Measurements from ENCODE around the gene PTPA. TPM values are rescaled to one million over a fixed set of nuclear protein-coding genes. Genes with fewer than 3 reads are reported as not detected.

PTPA gene
- polyA plus RNA-seq, 3 donors: 11.7 to 38.5 (median 12.4) TPM

- H3K79me2 ChIP-seq (ENCODE audit: insufficient read depth, low read length): no peaks in the 10 kb centered on the region
- 11% methylated on average over 24 of the region's 31 CpGs for WGBS (ENCODE audit: insufficient coverage)
- peak; percentile 74 to 83 (median 77) for DNase-seq
- peak overlapping the region; percentile 58 for H3K9ac ChIP-seq (ENCODE audit: insufficient read depth, low read length, poor library complexity, severe bottlenecking)
- Mint-ChIP-seq H3K9me3 (peaks cover 0 to 3% (median 0%) of the 10 kb centered on the region in 7 donors), H3K4me1 (peaks cover 19% of the 10 kb centered on the region), H3K4me3 (peak overlapping the region; percentile 48 to 76), H3K27me3 (ENCODE audit: low read depth in 3 of 3) (peaks cover 0 to under 1% (median 0%) of the 10 kb centered on the region in 3 donors), H3K36me3 (peaks cover 27 to 60% of the 10 kb centered on the region in 2 donors), H3K27ac (peak overlapping the region; percentile 25 to 85 (median 76))
- H2AFZ ChIP-seq (ENCODE audit: insufficient read depth, low read depth, low read length, poor library complexity, severe bottlenecking): peak overlapping the region; percentile 75
- H3K27ac ChIP-seq (ENCODE audit: low read depth in 1 of 2, low read length in 2 of 2): peak overlapping the region; percentile 63 to 65
- no peaks in the 10 kb centered on the region for H4K20me1 ChIP-seq (ENCODE audit: insufficient read depth, low read length)
- H3K36me3 ChIP-seq (replicated peaks in 1 of 2; ENCODE audit: control insufficient read depth in 1 of 2, insufficient read depth in 2 of 2, low read length in 2 of 2): peaks cover 40 to 42% of the 10 kb centered on the region in 2 donors
- TF ChIP-seq CTCF (IDR thresholded peaks at IDR 0.05): no peak
- intact Hi-C loops (cut with micrococcal nuclease): no loop called here
- peaks cover 18 to 20% of the 10 kb centered on the region in 2 donors for H3K4me1 ChIP-seq (ENCODE audit: control insufficient read depth in 1 of 2, insufficient read depth in 2 of 2, low read length in 2 of 2)
- peak overlapping the region in 1 of 3 experiments; percentile 59 for H3K4me3 ChIP-seq (replicated peaks in 1 of 3; ENCODE audit: low read depth in 2 of 3, low read length in 3 of 3)
- H3K9me3 ChIP-seq (replicated peaks in 1 of 2; ENCODE audit: control insufficient read depth in 1 of 2, insufficient read depth in 1 of 2, low read length in 2 of 2): no peaks in the 10 kb centered on the region
- H3K27me3 ChIP-seq (ENCODE audit: control insufficient read depth in 2 of 2, insufficient read depth in 2 of 2, low read length in 2 of 2): no peaks in the 10 kb centered on the region
- H3K4me2 ChIP-seq (replicated peaks; ENCODE audit: extremely low read depth, low read length, poor library complexity, severe bottlenecking): peak overlapping the region; percentile 70
These were observed 42.0 kb upstream of the PTPA start for GRCh38 chr9:129068990-129069861.

DNA sequence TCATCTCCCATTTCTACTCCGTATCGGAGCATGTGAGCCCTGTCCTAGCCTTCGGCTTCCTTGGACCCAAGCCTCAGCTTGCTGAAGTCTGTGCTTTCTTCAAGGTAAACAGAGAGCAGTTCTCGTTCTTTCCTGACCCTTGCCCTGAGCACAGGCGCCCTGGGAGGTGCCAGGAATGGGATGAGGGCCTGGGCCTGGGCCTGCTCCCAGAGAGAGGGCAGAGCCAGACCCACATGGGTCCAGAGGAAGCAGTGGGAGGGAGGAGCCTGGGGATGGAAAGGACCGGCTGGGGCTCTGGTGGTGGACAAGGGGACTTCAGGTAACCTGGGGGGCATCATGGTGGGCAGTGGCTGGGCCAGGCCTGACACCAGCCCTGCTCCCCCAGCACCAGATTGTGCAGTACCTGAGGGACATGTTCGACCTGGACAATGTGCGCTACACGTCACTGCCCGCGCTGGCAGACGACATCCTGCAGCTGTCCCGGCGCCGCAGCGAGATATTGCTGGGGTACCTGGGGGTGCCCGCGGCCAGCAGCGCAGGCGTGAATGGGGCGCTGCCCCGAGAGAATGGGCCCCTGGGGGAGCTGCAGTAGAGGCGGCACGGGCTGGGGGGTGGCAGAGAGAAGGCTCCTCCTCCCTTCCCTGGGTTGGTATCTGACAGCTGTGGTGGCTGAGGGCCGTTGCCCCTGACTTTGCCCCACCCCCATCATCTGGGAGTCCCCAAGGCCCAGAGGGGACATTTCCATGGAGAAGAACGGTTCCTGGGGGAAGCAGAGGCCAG lies 41.2 kb upstream of the PTPA start:
- Mint-ChIP-seq H3K27ac (peak overlapping the region in 6 of 7 donors; percentile 63 to 85 (median 78)), H3K4me3 (no peak overlapping the region), H3K27me3 (ENCODE audit: low read depth in 3 of 3) (peaks cover 0 to 2% (median 0%) of the 10 kb centered on the region in 3 donors), H3K36me3 (peaks cover 20 to 52% of the 10 kb centered on the region in 2 donors), H3K4me1 (peaks cover 21% of the 10 kb centered on the region), H3K9me3 (peaks cover 0 to 3% (median 0%) of the 10 kb centered on the region in 7 donors)
- H3K9me3 ChIP-seq (replicated peaks in 1 of 2; ENCODE audit: control insufficient read depth in 1 of 2, insufficient read depth in 1 of 2, low read length in 2 of 2): no peaks in the 10 kb centered on the region
- intact Hi-C loops (cut with micrococcal nuclease): no loop called here
- H3K79me2 ChIP-seq (ENCODE audit: insufficient read depth, low read length): no peaks in the 10 kb centered on the region
- H3K27ac ChIP-seq (ENCODE audit: low read depth in 1 of 2, low read length in 2 of 2): peak overlapping the region; percentile 63 to 65
- 82% methylated on average over 21 of the region's 26 CpGs for WGBS (ENCODE audit: insufficient coverage)
- no peaks in the 10 kb centered on the region for H4K20me1 ChIP-seq (ENCODE audit: insufficient read depth, low read length)
- peaks cover 32 to 35% of the 10 kb centered on the region in 2 donors for H3K36me3 ChIP-seq (replicated peaks in 1 of 2; ENCODE audit: control insufficient read depth in 1 of 2, insufficient read depth in 2 of 2, low read length in 2 of 2)
- H3K27me3 ChIP-seq (ENCODE audit: control insufficient read depth in 2 of 2, insufficient read depth in 2 of 2, low read length in 2 of 2): no peaks in the 10 kb centered on the region
- DNase-seq: peak in 1 of 3 donors; percentile 5
- H3K4me2 ChIP-seq (replicated peaks; ENCODE audit: extremely low read depth, low read length, poor library complexity, severe bottlenecking): peak overlapping the region; percentile 70
- H3K9ac ChIP-seq (ENCODE audit: insufficient read depth, low read length, poor library complexity, severe bottlenecking): peak overlapping the region; percentile 58
- no peak overlapping the region for H2AFZ ChIP-seq (ENCODE audit: insufficient read depth, low read depth, low read length, poor library complexity, severe bottlenecking)
- H3K4me1 ChIP-seq (ENCODE audit: control insufficient read depth in 1 of 2, insufficient read depth in 2 of 2, low read length in 2 of 2): peaks cover 18 to 20% of the 10 kb centered on the region in 2 donors
- H3K4me3 ChIP-seq (replicated peaks in 1 of 3; ENCODE audit: low read depth in 2 of 3, low read length in 3 of 3): no peak overlapping the region
- TF ChIP-seq CTCF (IDR thresholded peaks at IDR 0.05): no peak

Data from CD14-positive monocyte (primary cell).